SK-N-SH treated with all-trans-retinoic acid at 6 μM for 48 hours (cell line): ENCODE measurements around the gene LIMK2.
"Not testable (repeated sequence)": the region's sequence is repeated elsewhere in the genome, so short reads cannot be mapped to it uniquely, and the experiment has no call there.

ENCODE experiments used
- ATAC-seq: fragments of 200-7000 bp; cut with Tn5 transposase; 3 replicates; pipeline ENCODE4 v1.9.1; 2020; ENCODE audit warnings: mild to moderate bottlenecking, moderate library complexity
- ARNTL ChIP-seq: fragments of 450-650 bp; formaldehyde crosslinking; IDR thresholded peaks from 2 replicates; pipeline ENCODE4 v1.5.0; 2020; ENCODE audit warnings: low read depth, mild to moderate bottlenecking, moderate library complexity, borderline replicate concordance
- BACH2 ChIP-seq: fragments of 250-450 bp; sonication (Bioruptor Pico); IDR thresholded peaks from 2 replicates; pipeline ENCODE4 v1.9.0; 2021; ENCODE audit warnings: mild to moderate bottlenecking, borderline replicate concordance
- CREB5 ChIP-seq: fragments of 250-450 bp; sonication (Bioruptor Pico); IDR thresholded peaks from 2 replicates; pipeline ENCODE4 v1.5.1; 2020; ENCODE audit warnings: low read depth, mild to moderate bottlenecking, moderate library complexity
- CSDC2 ChIP-seq: fragments of 250-450 bp; sonication (Bioruptor Pico); IDR thresholded peaks from 2 replicates; pipeline ENCODE4 v1.5.0; 2020; ENCODE audit warnings: mild to moderate bottlenecking, moderate library complexity
- CSRNP3 ChIP-seq: fragments of 250-450 bp; sonication (Bioruptor Pico); IDR thresholded peaks from 2 replicates; pipeline ENCODE4 v1.5.1; 2021; ENCODE audit warnings: mild to moderate bottlenecking, moderate library complexity
- ESRRG ChIP-seq: fragments of 250-450 bp; sonication (Bioruptor Pico); IDR thresholded peaks from 2 replicates; pipeline ENCODE4 v1.6.1; 2021; ENCODE audit warnings: mild to moderate bottlenecking
- ISL1 ChIP-seq: fragments of 250-450 bp; sonication (Bioruptor Pico); IDR thresholded peaks from 2 replicates; pipeline ENCODE4 v2.1.2; 2022; ENCODE audit warnings: mild to moderate bottlenecking, moderate library complexity
- OSR1 ChIP-seq: fragments of 250-450 bp; sonication (Bioruptor Pico); IDR thresholded peaks from 2 replicates; pipeline ENCODE4 v1.8.0; 2022; ENCODE audit warnings: moderate library complexity, mild to moderate bottlenecking, inconsistent platforms
- PATZ1 ChIP-seq: fragments of 250-450 bp; sonication (Bioruptor Pico); IDR thresholded peaks from 2 replicates; pipeline ENCODE4 v1.8.0; 2020; ENCODE audit warnings: mild to moderate bottlenecking, moderate library complexity, borderline replicate concordance
- PPARA ChIP-seq: fragments of 250-450 bp; sonication (Bioruptor Pico); IDR thresholded peaks from 2 replicates; pipeline ENCODE4 v1.5.0; 2020; ENCODE audit warnings: mild to moderate bottlenecking, borderline replicate concordance
- RARB ChIP-seq: fragments of 250-450 bp; sonication (Bioruptor Pico); IDR thresholded peaks from 2 replicates; pipeline ENCODE4 v1.8.0; 2021; ENCODE audit warnings: mild to moderate bottlenecking, moderate library complexity
- SNAI2 ChIP-seq: fragments of 250-450 bp; sonication (Bioruptor Pico); IDR thresholded peaks from 2 replicates; pipeline ENCODE4 v1.5.0; 2020; ENCODE audit warnings: mild to moderate bottlenecking, moderate library complexity
- TCF4 ChIP-seq: fragments of 250-450 bp; sonication (Bioruptor Pico); IDR thresholded peaks from 2 replicates; pipeline ENCODE4 v1.8.0; 2021; ENCODE audit warnings: mild to moderate bottlenecking, moderate library complexity, borderline replicate concordance
- TOX ChIP-seq: fragments of 250-450 bp; sonication (Bioruptor Pico); IDR thresholded peaks from 2 replicates; pipeline ENCODE4 v1.8.0; 2021; ENCODE audit warnings: mild to moderate bottlenecking, moderate library complexity, borderline replicate concordance
- TSHZ2 ChIP-seq: fragments of 250-450 bp; sonication (Bioruptor Pico); IDR thresholded peaks from 2 replicates; pipeline ENCODE4 v1.5.0; 2020; ENCODE audit warnings: mild to moderate bottlenecking, moderate library complexity
- ZC3H10 ChIP-seq: fragments of 250-450 bp; sonication (Bioruptor Pico); IDR thresholded peaks from 2 replicates; pipeline ENCODE4 v1.5.1; 2021; ENCODE audit warnings: mild to moderate bottlenecking, moderate library complexity
- ZFP3 ChIP-seq: fragments of 250-450 bp; sonication (Bioruptor Pico); IDR thresholded peaks from 2 replicates; pipeline ENCODE4 v1.5.0; 2020; ENCODE audit warnings: mild to moderate bottlenecking, moderate library complexity
- ZNF565 ChIP-seq: fragments of 450-650 bp; formaldehyde crosslinking; conservative IDR thresholded peaks from 2 replicates; pipeline ENCODE4 v1.5.0; 2020; ENCODE audit warnings: low read depth, mild to moderate bottlenecking, moderate library complexity
- ZNF70 ChIP-seq: fragments of 450-650 bp; formaldehyde crosslinking; IDR thresholded peaks from 2 replicates; pipeline ENCODE4 v1.5.0; 2020; ENCODE audit warnings: mild to moderate bottlenecking, moderate library complexity

LIMK2 gene

GRCh38 chr22:31211862-31212730, at the start of gene LIMK2:
Gene LIMK2, plus strand, starts transcription at chr22:31212298. Its CDS starts 111 bp downstream, at chr22:31212409.
- TF ChIP-seq ZC3H10 (CRISPR knock-in tag) (no peak), OSR1 (CRISPR knock-in tag) (no peak), PPARA (CRISPR knock-in tag) (no peak), ARNTL (CRISPR knock-in tag) (no peak), CSRNP3 (CRISPR knock-in tag) (no peak), CREB5 (CRISPR knock-in tag) (no peak), CSDC2 (CRISPR knock-in tag) (no peak), TOX (CRISPR knock-in tag) (no peak), BACH2 (CRISPR knock-in tag) (no peak), SNAI2 (no peak), ISL1 (CRISPR knock-in tag) (no peak), PATZ1 (CRISPR knock-in tag) (no peak), ZFP3 (no peak), TSHZ2 (CRISPR knock-in tag) (no peak), RARB (CRISPR knock-in tag) (no peak), ESRRG (CRISPR knock-in tag) (no peak), ZNF565 (no peak)
- ATAC-seq, result peak; percentile 97

- no peak for ATAC-seq
- TF ChIP-seq ARNTL (CRISPR knock-in tag) (no peak), ZNF70 (no peak), PPARA (CRISPR knock-in tag) (no peak), TSHZ2 (CRISPR knock-in tag) (no peak), ESRRG (CRISPR knock-in tag) (no peak), TCF4 (CRISPR knock-in tag) (no peak)
Observed at GRCh38 chr22:31170971-31171370, 41.1 kb upstream of the LIMK2 start.

GRCh38 chr22:31171734-31172133, 40.4 kb upstream of the LIMK2 start:
- not testable (repeated sequence) for ATAC-seq
